H1 (cell line): ENCODE measurements around the gene ATCAY. TPM values are rescaled to one million over a fixed set of nuclear protein-coding genes. Genes with fewer than 3 reads are reported as not detected.

Experiments
- CTCF ChIA-PET: fragments of 300-600 bp; sonication (Branson Sonifier 250); formaldehyde crosslinking; loops from one replicate; lab custom pipeline; 2021; ENCODE audit not compliant: partially characterized antibody; lab: Charles Lee
- POLR2A ChIA-PET: fragments of 300-600 bp; sonication (Branson Sonifier 250); formaldehyde crosslinking; loops from one replicate; lab custom pipeline; 2021; ENCODE audit warnings: inconsistent platforms; ENCODE audit not compliant: partially characterized antibody; lab: Charles Lee
- DNase-seq, 2 experiments: peaks; one replicate each; pipeline versions ENCODE4 v3.0.0 to v3.0.0-alpha.2; 2010 to 2022; ENCODE audit warnings: low spot score in 2 of 2, low read depth in 1 of 2, mixed read lengths in 1 of 2
- FAIRE-seq: peaks from 2 replicates; lab custom pipeline; 2011; peaks lifted over from hg19 to GRCh38; lab: Jason Lieb, UNC
- H2AFZ ChIP-seq: 2 replicates; pipeline ENCODE4 v1.8.1; 2012; ENCODE audit warnings: low read length, inconsistent platforms
- H2AK5ac ChIP-seq: 2 replicates; pipeline ENCODE4 v1.6.1; 2013; ENCODE audit warnings: low read depth, low read length
- H2BK120ac ChIP-seq: replicated peaks from 2 replicates; pipeline ENCODE3; 2013; ENCODE audit warnings: low read depth, low read length, inconsistent platforms
- H2BK12ac ChIP-seq: 2 replicates; pipeline ENCODE4 v1.6.1; 2013; ENCODE audit warnings: low read depth, low read length
- H2BK15ac ChIP-seq: 2 replicates; pipeline ENCODE4 v1.6.1; 2013; ENCODE audit warnings: low read length
- H2BK20ac ChIP-seq: 2 replicates; pipeline ENCODE4 v1.6.1; 2013; ENCODE audit warnings: low read length
- H2BK5ac ChIP-seq: 2 replicates; pipeline ENCODE4 v1.6.1; 2013; ENCODE audit warnings: low read depth, low read length
- H3K14ac ChIP-seq: 2 replicates; pipeline ENCODE4 v1.6.1; 2013; ENCODE audit warnings: inconsistent platforms; ENCODE audit not compliant: insufficient read length
- H3K18ac ChIP-seq: 2 replicates; pipeline ENCODE4 v1.6.1; 2013; ENCODE audit warnings: low read length; ENCODE audit errors: extremely low read depth
- H3K23ac ChIP-seq: 2 replicates; pipeline ENCODE4 v1.6.1; 2013; ENCODE audit warnings: inconsistent platforms; ENCODE audit not compliant: insufficient read length
- H3K23me2 ChIP-seq: 2 replicates; pipeline ENCODE4 v1.6.1; 2013; ENCODE audit warnings: low read depth, low read length
- H3K27ac ChIP-seq: 2 replicates; pipeline ENCODE4 v1.6.1; 2011; ENCODE audit warnings: low read depth, low read length, inconsistent platforms
- H3K27me3 ChIP-seq, 4 experiments: replicated peaks in 1 of 4; 1 replicate in 1 of 4; 2 replicates in 3 of 4; pipeline versions ENCODE4 v1.6.1 to v1.8.1; 2011 to 2013; ENCODE audit warnings: low read length in 3 of 4, mild to moderate bottlenecking in 3 of 4, inconsistent platforms in 2 of 4, mixed read lengths in 2 of 4, moderate library complexity in 1 of 4; ENCODE audit not compliant: control insufficient read depth in 3 of 4, insufficient read depth in 3 of 4; ENCODE audit errors: extremely low read depth in 1 of 4
- H3K36me3 ChIP-seq, 4 experiments: 2 replicates each; pipeline versions ENCODE4 v1.6.1 to v1.8.1; 2011 to 2013; ENCODE audit warnings: mild to moderate bottlenecking in 4 of 4, low read length in 3 of 4, moderate library complexity in 2 of 4, control low read depth in 1 of 4, inconsistent platforms in 1 of 4; ENCODE audit not compliant: insufficient read depth in 4 of 4, control insufficient read depth in 2 of 4
- H3K4ac ChIP-seq: replicated peaks from 2 replicates; pipeline ENCODE3; 2013; ENCODE audit warnings: low read length, low read depth, mixed read lengths, inconsistent platforms; ENCODE audit not compliant: insufficient read length
- H3K4me1 ChIP-seq, 4 experiments: replicated peaks in 1 of 4; 1 replicate in 1 of 4; 2 replicates in 3 of 4; pipeline versions ENCODE4 v1.6.1 to v1.8.1; 2011 to 2013; ENCODE audit warnings: low read length in 3 of 4, inconsistent platforms in 2 of 4, mixed read lengths in 1 of 4; ENCODE audit not compliant: insufficient read depth in 4 of 4, control insufficient read depth in 3 of 4
- H3K4me2 ChIP-seq, 2 experiments: 2 replicates each; pipeline versions ENCODE4 v1.6.1 to v1.8.1; 2011 to 2013; ENCODE audit warnings: low read depth in 2 of 2, low read length in 2 of 2, control low read depth in 1 of 2, inconsistent platforms in 1 of 2, mild to moderate bottlenecking in 1 of 2; ENCODE audit not compliant: insufficient read depth in 1 of 2
- H3K4me3 ChIP-seq, 4 experiments: fragments of 200-600, 300-600 bp in 1 of 4; sonication (generic), shearing (Covaris generic), sonication (Bioruptor Twin) in 1 of 4; 2 replicates each; pipeline versions ENCODE4 v1.5.1 to v1.8.1; 2011 to 2016; ENCODE audit warnings: low read length in 4 of 4, low read depth in 3 of 4, control low read depth in 2 of 4, inconsistent platforms in 2 of 4, mild to moderate bottlenecking in 2 of 4, mixed read lengths in 1 of 4, moderate library complexity in 1 of 4; ENCODE audit not compliant: insufficient read depth in 2 of 4; ENCODE audit errors: extremely low read depth in 1 of 4
- H3K56ac ChIP-seq: replicated peaks from 2 replicates; pipeline ENCODE3; 2013; ENCODE audit warnings: low read depth, mild to moderate bottlenecking, mixed read lengths, low read length, inconsistent platforms; ENCODE audit not compliant: insufficient read length
- H3K79me1 ChIP-seq: 2 replicates; pipeline ENCODE4 v1.6.1; 2013; ENCODE audit warnings: low read depth, low read length, control low read depth
- H3K79me2 ChIP-seq, 2 experiments: 2 replicates each; pipeline versions ENCODE4 v1.6.1 to v1.8.1; 2012 to 2013; ENCODE audit warnings: low read length in 2 of 2, mild to moderate bottlenecking in 2 of 2, inconsistent platforms in 1 of 2; ENCODE audit not compliant: insufficient read depth in 2 of 2, control insufficient read depth in 1 of 2
- H3K9ac ChIP-seq, 4 experiments: replicated peaks in 1 of 4; 1 replicate in 1 of 4; 2 replicates in 3 of 4; pipeline versions ENCODE4 v1.6.1 to v1.8.1; 2011 to 2013; ENCODE audit warnings: low read depth in 3 of 4, low read length in 3 of 4, control low read depth in 2 of 4, mild to moderate bottlenecking in 2 of 4, moderate library complexity in 2 of 4, inconsistent platforms in 1 of 4; ENCODE audit errors: extremely low read depth in 1 of 4
- H3K9me3 ChIP-seq, 2 experiments: 2 replicates each; pipeline versions ENCODE4 v1.6.1 to v1.8.1; 2012 to 2013; ENCODE audit warnings: mild to moderate bottlenecking in 2 of 2, moderate library complexity in 2 of 2, control low read depth in 1 of 2, inconsistent platforms in 1 of 2, low read depth in 1 of 2, low read length in 1 of 2, mixed read lengths in 1 of 2; ENCODE audit not compliant: insufficient read depth in 2 of 2
- H4K20me1 ChIP-seq, 2 experiments: replicated peaks in 1 of 2; 2 replicates each; pipeline versions ENCODE3 to v1.8.1; 2011 to 2013; ENCODE audit warnings: inconsistent platforms in 2 of 2, low read length in 2 of 2, mild to moderate bottlenecking in 1 of 2; ENCODE audit not compliant: insufficient read depth in 2 of 2, control insufficient read depth in 1 of 2
- H4K5ac ChIP-seq: 2 replicates; pipeline ENCODE4 v1.6.1; 2013; ENCODE audit warnings: low read length, low read depth, mixed read lengths, inconsistent platforms; ENCODE audit not compliant: insufficient read length
- H4K8ac ChIP-seq: 2 replicates; pipeline ENCODE4 v1.8.0; 2013; ENCODE audit warnings: mild to moderate bottlenecking, moderate library complexity, low read length, inconsistent platforms; ENCODE audit not compliant: insufficient read depth; ENCODE audit errors: extremely low read depth
- H4K91ac ChIP-seq: replicated peaks from 2 replicates; pipeline ENCODE3; 2013; ENCODE audit warnings: low read length, mixed read lengths, inconsistent platforms; ENCODE audit not compliant: insufficient read length
- CBX8 ChIP-seq: fragments of 300-800, 300-1000 bp; sonication (generic); IDR thresholded peaks from 2 replicates; pipeline ENCODE4 v1.7.1; 2016; ENCODE audit warnings: low read depth, low read length, borderline replicate concordance
- HDAC2 ChIP-seq, 2 experiments: fragments of 300-600 bp in 1 of 2; sonication (generic) in 1 of 2; IDR thresholded peaks; 2 replicates each; pipeline ENCODE4 v1.6.1; 2011 to 2012; ENCODE audit warnings: low read depth in 2 of 2, low read length in 2 of 2, mild to moderate bottlenecking in 2 of 2, moderate library complexity in 2 of 2, borderline replicate concordance in 1 of 2, inconsistent platforms in 1 of 2
- MAFK ChIP-seq: IDR thresholded peaks from 2 replicates; pipeline ENCODE4 v1.6.1; 2012; ENCODE audit warnings: low read depth, mild to moderate bottlenecking, improper control_type of control experiment, low read length
- PHF8 ChIP-seq: fragments of 200-600 bp; sonication (generic); conservative IDR thresholded peaks from 2 replicates; pipeline ENCODE4 v1.7.1; 2012; ENCODE audit warnings: low read depth, mild to moderate bottlenecking, inconsistent platforms, low read length, moderate library complexity
- POLR2A ChIP-seq, 2 experiments: IDR thresholded peaks; 1 replicate in 1 of 2; 2 replicates in 1 of 2; pipeline ENCODE4 v1.6.1; 2011; ENCODE audit warnings: low read depth in 2 of 2, low read length in 2 of 2, mild to moderate bottlenecking in 2 of 2; ENCODE audit errors: control extremely low read depth in 1 of 2
- POLR2AphosphoS5 ChIP-seq: IDR thresholded peaks from 2 replicates; pipeline ENCODE4 v1.6.1; 2011; ENCODE audit warnings: low read depth, low read length
- SIRT6 ChIP-seq: IDR thresholded peaks from one replicate; pipeline ENCODE4 v1.7.1; 2012; ENCODE audit warnings: low read length, inconsistent platforms
- SIX5 ChIP-seq: IDR thresholded peaks from 2 replicates; pipeline ENCODE4 v1.6.1; 2011; ENCODE audit warnings: mild to moderate bottlenecking, low read depth, low read length
- SP2 ChIP-seq: IDR thresholded peaks from 2 replicates; pipeline ENCODE4 v1.6.1; 2012; ENCODE audit warnings: mild to moderate bottlenecking, low read length, inconsistent platforms
- TCF12 ChIP-seq: IDR thresholded peaks from 2 replicates; pipeline ENCODE4 v1.6.1; 2011; ENCODE audit warnings: low read depth, mild to moderate bottlenecking, low read length
- WGBS, 2 experiments: shearing (Covaris generic) in 1 of 2; methylation state at CpG; one replicate each; pipeline versions ENCODE4 v1.1.6 to v1.1.7; 2013 to 2015; ENCODE audit warnings: low lambda C conversion rate in 2 of 2, mixed read lengths in 2 of 2, inconsistent platforms in 1 of 2, low coverage in 1 of 2, missing lambda C conversion rate in 1 of 2; ENCODE audit not compliant: insufficient replicate concordance in 2 of 2, insufficient coverage in 1 of 2, insufficient read length in 1 of 2; ENCODE audit errors: extremely low coverage in 1 of 2, missing lambda C conversion rate in 1 of 2; 5-methylcytosine and 5-hydroxymethylcytosine counted together
- polyA plus RNA-seq, 7 experiments: library from polyadenylated mRNA; depleted of rRNA in 3 of 7; stranded (reverse) in 5 of 7; unstranded in 2 of 7; fragments of >200 nt in 5 of 7; fragments of 200-250 nt in 2 of 7; gene quantifications; 1 replicate in 5 of 7; 2 replicates in 1 of 7; 4 replicates in 1 of 7; pipeline versions ENCODE4 v1.2.1 to v1.2.3, GENCODE V29; 2011 to 2013; ENCODE audit warnings: missing spikeins in 2 of 7, mixed read lengths in 2 of 7
- total RNA-seq: library from RNA; stranded (reverse); fragmentation: NEBNext Ultra II Directional; extraction: Animal tissue kit (Norgen Biotek cat#: 25700); gene quantifications from 2 replicates; pipeline ENCODE4 v1.2.1, GENCODE V29; 2021
- TF ChIP-seq, protein P1 (sequence below), 3 experiments: IDR thresholded peaks; 1 replicate in 2 of 3; 2 replicates in 1 of 3; pipeline versions ENCODE4 v1.5.1 to v1.6.1; 2011; ENCODE audit warnings: low read length in 3 of 3, mild to moderate bottlenecking in 3 of 3, inconsistent platforms in 2 of 3, low read depth in 1 of 3, moderate library complexity in 1 of 3; ENCODE audit not compliant: insufficient read depth in 1 of 3; ENCODE audit errors: control extremely low read depth in 1 of 3

The ATCAY gene
- total and polyA plus RNA-seq, 2 of the 8 experiments (the other 6 are each of a cell fraction or from before 2014, with no cell fraction given) = 24.4 to 33.8 TPM

DNA sequence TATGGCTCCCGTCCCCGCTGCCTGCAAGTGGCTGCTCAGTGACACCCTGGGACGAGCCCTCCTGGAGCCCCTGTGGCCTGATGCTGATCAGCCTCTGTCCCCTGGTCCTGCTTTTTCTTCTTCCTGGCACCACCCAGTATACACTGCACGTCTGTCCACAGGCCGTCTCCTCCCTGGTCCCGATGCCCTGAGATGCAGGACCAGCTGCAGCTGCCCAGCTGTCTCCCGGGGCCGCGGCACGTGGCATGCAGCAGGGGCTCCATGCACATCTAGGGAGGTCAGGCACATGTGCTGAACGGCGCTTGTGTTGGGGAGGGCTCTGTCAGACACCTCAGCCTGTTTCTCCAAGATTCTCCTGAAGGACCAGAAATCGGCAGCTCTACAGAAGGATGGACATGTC lies 41.8 kb upstream of the ATCAY start:
- Histone ChIP-seq H2BK5ac (no peak overlapping the region), H2BK20ac (no peak overlapping the region), H2BK120ac (no peak overlapping the region), H3K4me3 (no peak overlapping the region), H3K18ac (no peak overlapping the region), H3K4me2 (no peak overlapping the region), H3K27ac (no peak overlapping the region), H3K23ac (no peak overlapping the region), H3K4me1 (no peaks in the 10 kb centered on the region), H4K5ac (no peak overlapping the region), H4K20me1 (no peaks in the 10 kb centered on the region), H2AFZ (no peak overlapping the region), H2BK15ac (no peak overlapping the region), H3K9me3 (peaks cover 6 to 11% of the 10 kb centered on the region in 2 experiments), H3K79me2 (no peaks in the 10 kb centered on the region), H3K27me3 (no peaks in the 10 kb centered on the region), H3K56ac (no peak overlapping the region), H2BK12ac (no peak overlapping the region), H3K79me1 (no peaks in the 10 kb centered on the region), H3K9ac (no peak overlapping the region), H3K36me3 (no peaks in the 10 kb centered on the region), H3K4ac (no peak overlapping the region), H4K8ac (no peak overlapping the region), H4K91ac (peak overlapping the region; percentile 66), H3K23me2 (no peaks in the 10 kb centered on the region), H2AK5ac (no peak overlapping the region), H3K14ac (no peak overlapping the region)
- no peak for FAIRE-seq
- TF ChIP-seq MAFK = no peak
- TF ChIP-seq CBX8 = no peak
- no peak for TF ChIP-seq SIRT6
- no peak for TF ChIP-seq SP2
- TF ChIP-seq SIX5 = no peak
- no peak for TF ChIP-seq POLR2AphosphoS5
- no peak for TF ChIP-seq POLR2A (IDR thresholded peaks at IDR 0.05; ENCODE audit: control extremely low read depth in 1 of 2, low read depth in 2 of 2, low read length in 2 of 2)
- TF ChIP-seq HDAC2 (IDR thresholded peaks at IDR 0.05; ENCODE audit: borderline replicate concordance in 1 of 2, low read depth in 2 of 2, low read length in 2 of 2) = no peak
- no peak for TF ChIP-seq TCF12
- TF ChIP-seq, protein P1, sequence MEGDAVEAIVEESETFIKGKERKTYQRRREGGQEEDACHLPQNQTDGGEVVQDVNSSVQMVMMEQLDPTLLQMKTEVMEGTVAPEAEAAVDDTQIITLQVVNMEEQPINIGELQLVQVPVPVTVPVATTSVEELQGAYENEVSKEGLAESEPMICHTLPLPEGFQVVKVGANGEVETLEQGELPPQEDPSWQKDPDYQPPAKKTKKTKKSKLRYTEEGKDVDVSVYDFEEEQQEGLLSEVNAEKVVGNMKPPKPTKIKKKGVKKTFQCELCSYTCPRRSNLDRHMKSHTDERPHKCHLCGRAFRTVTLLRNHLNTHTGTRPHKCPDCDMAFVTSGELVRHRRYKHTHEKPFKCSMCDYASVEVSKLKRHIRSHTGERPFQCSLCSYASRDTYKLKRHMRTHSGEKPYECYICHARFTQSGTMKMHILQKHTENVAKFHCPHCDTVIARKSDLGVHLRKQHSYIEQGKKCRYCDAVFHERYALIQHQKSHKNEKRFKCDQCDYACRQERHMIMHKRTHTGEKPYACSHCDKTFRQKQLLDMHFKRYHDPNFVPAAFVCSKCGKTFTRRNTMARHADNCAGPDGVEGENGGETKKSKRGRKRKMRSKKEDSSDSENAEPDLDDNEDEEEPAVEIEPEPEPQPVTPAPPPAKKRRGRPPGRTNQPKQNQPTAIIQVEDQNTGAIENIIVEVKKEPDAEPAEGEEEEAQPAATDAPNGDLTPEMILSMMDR (IDR thresholded peaks at IDR 0.05; ENCODE audit: control extremely low read depth in 1 of 3, insufficient read depth in 1 of 3, low read depth in 1 of 3, low read length in 3 of 3) = no peak
- TF ChIP-seq PHF8 = no peak
- ChIA-PET POLR2A (interaction anchor here (1.0 to 1.6 kb wide), 3 partner anchors 16 to 147 kb away, joined by 3 to 4 read pairs (median 3); partner anchors contain the start of gene EEF2), CTCF (interaction anchor here (1.4 to 3.0 kb wide), 2 partner anchors 11 to 16 kb away, joined by 5 to 21 read pairs; no protein-coding TSS in a partner anchor)
- 90% methylated on average over 13 of the region's 13 CpGs; no CpG with 5 or more reads in 1 of the 2 experiments for WGBS, 2 experiments
- DNase-seq = no peak
